Activated gamma-delta T cell treated with anti-CD3 and anti-CD28 coated beads, Interleukin-2, amount 50 U/mL, for 16 hours (primary cell): ENCODE results near the gene KRTAP6-3.

Source experiments
- DNase-seq: peaks from one replicate; pipeline ENCODE4 v3.0.0-alpha.2; 2020; ENCODE audit warnings: low read depth

KRTAP6-3 gene

GRCh38 chr21:30625449-30626165, 33.4 kb downstream of the KRTAP6-3 start:
- DNase-seq = no peak

GRCh38 chr21:30628109-30628508, 35.9 kb downstream of the KRTAP6-3 start:
- DNase-seq = no peak

GRCh38 chr21:30629200-30629599, 37.0 kb downstream of the KRTAP6-3 start:
- no peak for DNase-seq

GRCh38 chr21:30634906-30635305, 42.7 kb downstream of the KRTAP6-3 start, which contains the start of gene KRTAP20-2:
Gene KRTAP20-2 (plus strand): TSS chr21:30635206. CDS start chr21:30635264, 58 bp downstream.
- DNase-seq = no peak

- no peak for DNase-seq
Measured at GRCh38 chr21:30638686-30639085, 46.4 kb downstream of the KRTAP6-3 start.

GRCh38 chr21:30642564-30642963, 50.3 kb downstream of the KRTAP6-3 start, which contains the start of gene KRTAP20-3:
Gene KRTAP20-3 (plus strand): TSS chr21:30642864.
- DNase-seq = no peak
